ENCODE measurements around the gene BCAM.

- TF ChIP-seq, protein P1, sequence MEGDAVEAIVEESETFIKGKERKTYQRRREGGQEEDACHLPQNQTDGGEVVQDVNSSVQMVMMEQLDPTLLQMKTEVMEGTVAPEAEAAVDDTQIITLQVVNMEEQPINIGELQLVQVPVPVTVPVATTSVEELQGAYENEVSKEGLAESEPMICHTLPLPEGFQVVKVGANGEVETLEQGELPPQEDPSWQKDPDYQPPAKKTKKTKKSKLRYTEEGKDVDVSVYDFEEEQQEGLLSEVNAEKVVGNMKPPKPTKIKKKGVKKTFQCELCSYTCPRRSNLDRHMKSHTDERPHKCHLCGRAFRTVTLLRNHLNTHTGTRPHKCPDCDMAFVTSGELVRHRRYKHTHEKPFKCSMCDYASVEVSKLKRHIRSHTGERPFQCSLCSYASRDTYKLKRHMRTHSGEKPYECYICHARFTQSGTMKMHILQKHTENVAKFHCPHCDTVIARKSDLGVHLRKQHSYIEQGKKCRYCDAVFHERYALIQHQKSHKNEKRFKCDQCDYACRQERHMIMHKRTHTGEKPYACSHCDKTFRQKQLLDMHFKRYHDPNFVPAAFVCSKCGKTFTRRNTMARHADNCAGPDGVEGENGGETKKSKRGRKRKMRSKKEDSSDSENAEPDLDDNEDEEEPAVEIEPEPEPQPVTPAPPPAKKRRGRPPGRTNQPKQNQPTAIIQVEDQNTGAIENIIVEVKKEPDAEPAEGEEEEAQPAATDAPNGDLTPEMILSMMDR (IDR thresholded peaks at IDR 0.05; ENCODE audit: low read depth, low read length), result no peak
- TF ChIP-seq EZH2phosphoT487 (IDR thresholded peaks at IDR 0.05; ENCODE audit: low read depth), result no peak
Measured at GRCh38 chr19:44792281-44792680, 16.6 kb upstream of the BCAM start.

All from OCI-LY3 (cell line).